K562 (cell line): ENCODE results near the gene CAMK2N1. TPM values are rescaled to one million over a fixed set of nuclear protein-coding genes. Genes with fewer than 3 reads are reported as not detected.

Experiments used
- EP400 ChIP-seq: fragments of 450-650 bp; IDR thresholded peaks from 2 replicates; pipeline ENCODE4 v1.6.1; 2017; ENCODE audit warnings: antibody characterized with exemption, mild to moderate bottlenecking, moderate library complexity
- NFATC3 ChIP-seq: fragments of 450-650 bp; IDR thresholded peaks from 2 replicates; pipeline ENCODE4 v1.6.1; 2017; ENCODE audit warnings: mild to moderate bottlenecking
- PHF8 ChIP-seq: fragments of 200-600 bp; sonication (generic); IDR thresholded peaks from 2 replicates; pipeline ENCODE4 v1.6.1; 2012; ENCODE audit warnings: mixed run types, mild to moderate bottlenecking, inconsistent platforms, low read length, moderate library complexity, borderline replicate concordance
- USF2 ChIP-seq: sonication (generic); formaldehyde crosslinking; IDR thresholded peaks from 2 replicates; pipeline ENCODE4 v1.5.0; 2020; ENCODE audit warnings: missing genetic modification reagents
- YY1 ChIP-seq, 3 experiments: IDR thresholded peaks; 2 replicates each; pipeline ENCODE4 v1.6.1; 2011; ENCODE audit warnings: low read length in 2 of 3, mild to moderate bottlenecking in 2 of 3, moderate library complexity in 2 of 3, borderline replicate concordance in 1 of 3, control low read depth in 1 of 3, low read depth in 1 of 3; ENCODE audit not compliant: insufficient read depth in 3 of 3, insufficient replicate concordance in 2 of 3, control insufficient read depth in 1 of 3, insufficient read length in 1 of 3; ENCODE audit errors: extremely low read depth in 1 of 3
- ZNF561 ChIP-seq: fragments of 450-650 bp; formaldehyde crosslinking; conservative IDR thresholded peaks from 2 replicates; pipeline ENCODE4 v1.4.0; 2020; ENCODE audit warnings: mild to moderate bottlenecking, moderate library complexity
- polyA plus RNA-seq, 8 experiments: library from polyadenylated mRNA; depleted of rRNA in 4 of 8; stranded (reverse) in 5 of 8; unstranded in 3 of 8; fragments of >200 nt; fragmentation: Nextera tagmentation in 2 of 8; fragmentation: Illumina TruSeq in 1 of 8; extraction: Ambion mirVana in 2 of 8; extraction: Trizol in 1 of 8; gene quantifications; 2 replicates each; pipeline versions ENCODE4 v1.2.1 to v1.2.3, GENCODE V29; 2011 to 2014; ENCODE audit warnings: inconsistent platforms in 1 of 8, missing spikeins in 1 of 8
- total RNA-seq, 7 experiments: library from RNA; depleted of rRNA in 6 of 7; stranded (reverse); fragments of >200 nt in 6 of 7; fragmentation: Illumina TruSeq in 2 of 7; extraction: Trizol in 2 of 7; gene quantifications; 2 replicates each; pipeline versions ENCODE4 v1.2.1 to v1.2.3, GENCODE V29; 2011 to 2021; ENCODE audit warnings: low replicate concordance in 1 of 7
- TF ChIP-seq, protein P1 (sequence below): sonication (generic); IDR thresholded peaks from 2 replicates; pipeline ENCODE4 v1.6.1; 2016

Gene CAMK2N1
- total and polyA plus RNA-seq, 9 of the 15 experiments (the other 6 are each of a cell fraction or from before 2014, with no cell fraction given): 0.09 to 1.4 (median 0.34) TPM

DNA sequence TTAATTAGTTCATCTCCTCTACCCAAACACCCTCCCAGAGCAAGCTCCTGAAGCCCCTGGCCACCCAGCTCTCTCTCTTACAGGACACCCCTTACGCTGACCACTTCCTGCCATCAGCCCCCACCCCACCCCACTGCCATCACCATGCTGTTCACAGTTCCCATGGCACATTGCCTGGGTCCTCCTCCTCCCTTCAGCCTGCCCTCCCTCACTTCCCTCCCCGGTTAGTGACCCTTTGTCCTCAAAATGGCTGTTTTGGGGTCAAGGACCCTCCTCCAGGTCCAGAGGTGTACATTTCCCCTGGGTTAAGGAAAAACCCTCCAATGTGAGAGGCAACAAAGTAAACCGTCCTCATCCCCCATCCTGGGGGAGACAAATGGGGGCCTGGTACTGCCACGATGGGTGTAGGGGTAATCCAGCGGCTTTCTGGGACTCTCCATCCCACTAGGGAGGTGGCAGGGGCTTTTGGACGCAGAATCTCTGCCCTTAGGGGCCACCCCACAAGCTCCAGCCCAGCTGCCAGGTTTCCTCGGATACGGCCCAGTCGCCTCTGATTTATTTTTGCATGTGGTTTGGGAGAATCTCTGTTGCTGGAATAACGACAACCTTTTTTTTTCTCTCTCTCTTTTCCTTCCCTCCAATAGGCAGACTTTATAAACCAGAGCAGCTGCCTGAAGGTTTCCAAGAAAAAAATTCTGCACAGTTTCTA, 8.5 kb downstream of the CAMK2N1 start (continued):
- TF ChIP-seq, protein P1, sequence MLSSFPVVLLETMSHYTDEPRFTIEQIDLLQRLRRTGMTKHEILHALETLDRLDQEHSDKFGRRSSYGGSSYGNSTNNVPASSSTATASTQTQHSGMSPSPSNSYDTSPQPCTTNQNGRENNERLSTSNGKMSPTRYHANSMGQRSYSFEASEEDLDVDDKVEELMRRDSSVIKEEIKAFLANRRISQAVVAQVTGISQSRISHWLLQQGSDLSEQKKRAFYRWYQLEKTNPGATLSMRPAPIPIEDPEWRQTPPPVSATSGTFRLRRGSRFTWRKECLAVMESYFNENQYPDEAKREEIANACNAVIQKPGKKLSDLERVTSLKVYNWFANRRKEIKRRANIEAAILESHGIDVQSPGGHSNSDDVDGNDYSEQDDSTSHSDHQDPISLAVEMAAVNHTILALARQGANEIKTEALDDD: no peak
- TF ChIP-seq YY1 (IDR thresholded peaks at IDR 0.05; ENCODE audit: borderline replicate concordance in 1 of 3, control insufficient read depth in 1 of 3, extremely low read depth in 1 of 3, insufficient read depth in 3 of 3, insufficient read length in 1 of 3, insufficient replicate concordance in 2 of 3, low read depth in 1 of 3, low read length in 2 of 3) (no peak), NFATC3 (no peak), EP400 (no peak), ZNF561 (CRISPR knock-in tag) (no peak), USF2 (CRISPR knock-in tag) (no peak), PHF8 (no peak)
